DMS79 (cell line): ENCODE measurements around the gene RIPK1.
A peak's percentile ranks its signal among the peaks of the same experiment; 100 is the strongest.
"Not testable (repeated sequence)": the region's sequence is repeated elsewhere in the genome, so short reads cannot be mapped to it uniquely, and the experiment has no call there.

ENCODE experiments used
- DNase-seq: peaks from one replicate; lab custom pipeline; 2025; lab: John Stamatoyannopoulos, UW

RIPK1 gene

GRCh38 chr6:3136292-3137011 is 68.2 kb downstream of the RIPK1 start:
- DNase-seq: no peak

- DNase-seq: no peak
Measured at GRCh38 chr6:3137057-3137777, 68.9 kb downstream of the RIPK1 start.

- not testable (repeated sequence) for DNase-seq
Measured at GRCh38 chr6:3137873-3138272, 69.6 kb downstream of the RIPK1 start.

GRCh38 chr6:3138341-3138740 is 70.0 kb downstream of the RIPK1 start:
- DNase-seq: no peak

DNA sequence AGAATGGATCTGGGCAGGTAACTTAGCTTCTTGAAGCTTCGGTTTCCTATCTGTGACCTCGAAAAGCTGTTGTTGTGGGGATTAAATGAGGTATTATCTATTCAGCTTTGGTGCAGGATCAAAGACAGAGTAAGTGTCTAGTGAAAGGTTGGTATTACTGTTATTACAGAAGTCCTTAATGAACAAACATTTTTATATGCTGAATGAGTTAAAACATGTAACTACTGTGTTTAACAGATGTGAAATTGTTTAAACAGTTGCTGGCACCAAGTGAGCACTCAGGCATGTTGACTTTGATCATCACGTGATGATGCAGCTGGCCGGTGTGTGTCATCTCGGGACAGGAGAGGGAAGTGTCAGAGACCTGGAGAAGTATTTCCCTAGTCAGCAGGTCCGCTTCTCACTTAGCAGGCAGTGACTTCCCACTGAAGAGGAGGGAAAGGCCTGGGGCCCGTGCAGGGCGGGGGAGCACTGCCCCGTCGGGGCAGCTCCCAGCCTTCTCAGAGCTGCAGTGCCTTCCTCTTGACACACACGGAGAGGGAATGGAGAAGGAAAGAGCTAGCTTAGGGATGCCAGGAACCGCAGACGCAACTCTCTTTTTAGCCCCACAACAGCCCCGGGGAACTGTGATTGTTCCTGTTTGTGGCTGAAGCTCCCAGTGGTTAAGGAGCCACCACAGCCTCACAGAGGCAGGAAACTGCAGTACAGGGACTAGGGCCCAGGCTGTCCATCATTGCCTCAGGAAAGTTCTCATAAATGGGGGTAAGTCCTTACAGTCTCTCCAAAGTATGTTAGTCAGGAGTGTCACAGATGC is 71.0 kb downstream of the RIPK1 start:
- no peak for DNase-seq

- no peak for DNase-seq
Measured at GRCh38 chr6:3140201-3140600, 71.9 kb downstream of the RIPK1 start.

GRCh38 chr6:3142536-3142935 is 74.2 kb downstream of the RIPK1 start:
- DNase-seq: no peak

- no peak for DNase-seq
Measured at GRCh38 chr6:3143158-3143557, 74.9 kb downstream of the RIPK1 start.

DNA sequence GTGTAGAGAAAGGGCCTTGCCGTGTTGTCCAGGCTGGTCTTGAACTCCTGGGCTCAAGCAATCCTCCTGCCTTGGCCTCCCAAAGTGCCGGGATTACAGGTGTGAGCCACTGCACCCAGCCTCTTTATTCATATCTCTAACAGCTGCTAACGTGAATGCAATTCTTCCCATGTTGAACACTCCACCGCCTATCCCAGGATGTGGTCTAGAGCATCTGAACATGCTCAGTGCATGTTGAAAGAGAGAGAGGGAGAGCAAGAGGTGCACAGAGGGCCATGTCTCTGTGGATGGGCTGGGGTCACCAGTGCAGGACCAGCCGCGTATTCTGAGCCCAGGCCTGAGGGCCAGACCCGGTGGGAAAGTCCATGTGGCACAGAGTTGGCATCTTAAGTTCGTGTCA is 76.3 kb downstream of the RIPK1 start:
- no peak for DNase-seq

DNA sequence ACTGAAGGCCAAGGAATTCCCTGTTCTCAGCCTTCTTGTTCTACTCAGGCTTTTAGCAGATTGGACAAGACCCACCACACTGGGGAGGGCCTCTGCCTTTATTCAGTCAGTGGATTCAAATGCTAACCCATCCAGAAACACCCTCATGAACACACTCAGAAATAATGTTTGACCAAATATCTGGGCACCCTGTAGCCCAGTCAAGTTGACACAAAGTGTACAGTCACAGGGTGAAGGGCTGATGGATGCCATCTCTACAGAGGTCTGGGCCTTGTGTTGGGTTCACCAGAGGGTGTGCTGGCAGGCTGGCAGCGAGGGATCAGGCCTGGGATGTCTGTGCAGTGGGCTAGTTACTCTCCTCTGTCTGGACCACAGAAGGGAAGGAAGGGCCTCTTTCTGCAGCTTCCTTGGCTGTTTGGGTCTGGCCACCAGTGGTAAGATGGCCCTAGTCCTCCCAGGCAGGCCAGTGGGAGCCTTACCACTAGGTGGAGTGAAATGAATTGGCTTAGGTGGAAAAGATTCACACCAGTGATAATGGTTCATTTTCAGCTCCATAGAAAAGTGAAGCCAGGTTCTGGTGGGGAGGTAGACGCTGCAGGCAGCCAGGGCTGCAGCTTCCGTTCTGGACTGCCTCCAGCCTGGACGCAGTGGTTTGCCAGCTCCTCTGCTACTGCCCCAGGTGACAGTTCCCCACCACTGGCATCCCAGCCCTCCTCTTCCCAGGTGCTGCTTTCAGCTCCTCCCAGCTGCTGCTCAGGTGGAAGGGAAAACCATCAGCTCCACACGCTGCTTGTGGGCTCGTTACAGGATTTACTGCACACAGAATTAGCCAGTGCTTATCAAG is 79.8 kb downstream of the RIPK1 start:
- no peak for DNase-seq

- DNase-seq: no peak
Measured at GRCh38 chr6:3151691-3152090, 83.4 kb downstream of the RIPK1 start.

DNA sequence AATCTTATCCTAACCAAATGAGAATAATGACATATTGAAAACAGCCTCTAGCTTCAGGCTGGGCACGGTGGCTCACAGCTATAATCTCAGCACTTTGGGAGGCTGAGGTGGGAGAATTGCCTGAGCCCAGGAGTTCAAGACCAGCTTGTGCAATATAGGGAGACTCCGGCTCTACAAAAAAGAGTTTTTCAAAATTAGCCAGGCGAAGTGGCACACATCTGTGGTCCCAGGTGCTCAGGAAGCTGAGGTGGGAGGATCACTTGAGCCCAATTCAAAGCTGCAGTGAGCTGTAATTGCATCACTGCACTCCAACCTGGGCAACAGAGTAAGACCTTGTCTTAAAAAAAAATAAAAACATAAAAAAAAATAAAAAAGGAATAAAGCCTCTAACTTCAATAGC is 84.4 kb downstream of the RIPK1 start:
- DNase-seq: no peak

DNA sequence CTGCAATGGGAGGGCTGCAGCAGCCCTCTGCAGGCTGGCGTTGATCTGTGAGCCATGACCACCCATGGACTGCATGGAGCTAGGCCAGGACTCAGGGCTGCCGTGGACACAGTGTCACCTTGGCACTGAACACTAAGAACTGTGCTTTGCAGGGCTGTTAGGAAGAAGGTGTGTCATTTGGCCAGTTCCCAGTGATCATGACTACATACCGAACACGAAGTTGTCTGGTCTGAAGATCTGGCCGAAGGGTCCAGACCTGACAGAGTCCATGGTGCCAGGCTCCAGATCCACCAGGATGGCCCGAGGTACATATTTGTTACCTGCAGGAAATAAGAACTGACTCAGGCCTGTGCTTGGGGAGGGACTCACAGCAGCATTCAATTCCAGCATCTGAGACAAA is 87.1 kb downstream of the RIPK1 start:
- DNase-seq: not testable (repeated sequence)

- DNase-seq: not testable (repeated sequence)
Measured at GRCh38 chr6:3156184-3157130, 88.2 kb downstream of the RIPK1 start.

- no peak for DNase-seq
Measured at GRCh38 chr6:3157131-3157933, 89.0 kb downstream of the RIPK1 start, which contains the start of gene TUBB2A. Gene TUBB2A (minus strand): TSS chr6:3157544. CDS start chr6:3157463, 81 bp downstream.

- no peak for DNase-seq
Measured at GRCh38 chr6:3159805-3160781, 91.8 kb downstream of the RIPK1 start.

- DNase-seq: no peak
Measured at GRCh38 chr6:3162067-3162497, 93.8 kb downstream of the RIPK1 start.

DNA sequence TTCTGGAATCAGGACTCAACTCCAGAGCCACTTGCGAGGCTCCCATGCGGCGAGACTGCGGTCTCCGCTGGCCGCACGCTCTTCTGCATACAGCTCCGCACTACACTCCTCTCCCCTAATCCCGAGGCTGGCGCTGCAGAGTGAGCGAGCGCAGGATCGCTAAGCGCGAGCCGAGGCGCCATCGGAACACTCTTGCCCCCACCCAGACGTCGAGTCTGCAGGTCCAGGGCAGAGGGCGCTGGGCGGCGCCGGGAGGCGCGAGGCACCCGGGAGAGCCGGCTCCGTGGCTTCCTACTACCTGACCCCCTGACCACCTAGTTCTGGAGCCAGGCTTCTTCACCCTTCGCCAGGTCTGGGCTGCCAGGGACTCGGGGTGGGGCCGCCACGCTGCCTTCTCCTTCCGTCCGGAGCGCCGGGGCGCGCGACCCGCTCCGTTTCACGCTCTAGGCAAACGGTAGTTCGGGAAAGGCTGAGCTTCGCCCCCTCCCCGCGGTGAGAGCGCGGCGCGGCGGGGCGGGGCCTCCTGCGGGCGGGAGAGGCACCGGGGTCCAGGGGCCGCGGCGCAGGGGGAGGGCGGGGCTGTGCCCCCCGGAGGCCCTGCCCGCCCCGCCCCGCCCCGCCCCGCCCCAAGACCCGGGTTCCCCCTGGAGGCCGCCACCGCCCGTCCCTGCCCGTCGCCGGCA is 94.4 kb downstream of the RIPK1 start:
- peak; percentile 17 for DNase-seq
